Kidney capillary endothelial cell (primary cell): ENCODE data around the gene PIEZO1.

Experiments used
- DNase-seq: peaks from one replicate; pipeline ENCODE4 v3.0.0-alpha.2; 2018; ENCODE audit warnings: low spot score

The PIEZO1 gene

GRCh38 chr16:88749358-88749757 is 35.7 kb downstream of the PIEZO1 start:
- no peak for DNase-seq

- DNase-seq = no peak
These were observed 36.7 kb downstream of the PIEZO1 start for GRCh38 chr16:88748364-88748763.

- DNase-seq = no peak
These were observed 37.3 kb downstream of the PIEZO1 start for GRCh38 chr16:88747588-88748301.

GRCh38 chr16:88746506-88746905 is 38.5 kb downstream of the PIEZO1 start:
- DNase-seq = no peak

- DNase-seq = no peak
These were observed 40.2 kb downstream of the PIEZO1 start for GRCh38 chr16:88744577-88745521.

- peak; percentile 53 for DNase-seq
These were observed 41.1 kb downstream of the PIEZO1 start for GRCh38 chr16:88743693-88744576.

- no peak for DNase-seq
These were observed 42.0 kb downstream of the PIEZO1 start for GRCh38 chr16:88742896-88743605.

GRCh38 chr16:88741368-88741767 is 43.7 kb downstream of the PIEZO1 start:
- no peak for DNase-seq

GRCh38 chr16:88740727-88741055 is 44.3 kb downstream of the PIEZO1 start:
- DNase-seq = no peak

- no peak for DNase-seq
These were observed 44.9 kb downstream of the PIEZO1 start for GRCh38 chr16:88739977-88740726.

- no peak for DNase-seq
These were observed 45.7 kb downstream of the PIEZO1 start for GRCh38 chr16:88739139-88739976.

- no peak for DNase-seq
These were observed 46.6 kb downstream of the PIEZO1 start for GRCh38 chr16:88738151-88739084.

- peak; percentile 59 for DNase-seq
These were observed 47.5 kb downstream of the PIEZO1 start for GRCh38 chr16:88737298-88738150.

- no peak for DNase-seq
These were observed 48.5 kb downstream of the PIEZO1 start for GRCh38 chr16:88736496-88736895.

- no peak for DNase-seq
These were observed 48.9 kb downstream of the PIEZO1 start for GRCh38 chr16:88736088-88736487.

GRCh38 chr16:88735616-88736015 is 49.4 kb downstream of the PIEZO1 start:
- no peak for DNase-seq

GRCh38 chr16:88735121-88735520 is 49.9 kb downstream of the PIEZO1 start:
- no peak for DNase-seq

- no peak for DNase-seq
These were observed 50.7 kb downstream of the PIEZO1 start for GRCh38 chr16:88734361-88734728.
